Measurements from ENCODE around the gene CTBP2. TPM values are rescaled to one million over a fixed set of nuclear protein-coding genes. Genes with fewer than 3 reads are reported as not detected.

CTBP2 gene
- total and polyA plus RNA-seq, 10 donors, result 6.7 to 74.4 (median 40.1) TPM

DNA sequence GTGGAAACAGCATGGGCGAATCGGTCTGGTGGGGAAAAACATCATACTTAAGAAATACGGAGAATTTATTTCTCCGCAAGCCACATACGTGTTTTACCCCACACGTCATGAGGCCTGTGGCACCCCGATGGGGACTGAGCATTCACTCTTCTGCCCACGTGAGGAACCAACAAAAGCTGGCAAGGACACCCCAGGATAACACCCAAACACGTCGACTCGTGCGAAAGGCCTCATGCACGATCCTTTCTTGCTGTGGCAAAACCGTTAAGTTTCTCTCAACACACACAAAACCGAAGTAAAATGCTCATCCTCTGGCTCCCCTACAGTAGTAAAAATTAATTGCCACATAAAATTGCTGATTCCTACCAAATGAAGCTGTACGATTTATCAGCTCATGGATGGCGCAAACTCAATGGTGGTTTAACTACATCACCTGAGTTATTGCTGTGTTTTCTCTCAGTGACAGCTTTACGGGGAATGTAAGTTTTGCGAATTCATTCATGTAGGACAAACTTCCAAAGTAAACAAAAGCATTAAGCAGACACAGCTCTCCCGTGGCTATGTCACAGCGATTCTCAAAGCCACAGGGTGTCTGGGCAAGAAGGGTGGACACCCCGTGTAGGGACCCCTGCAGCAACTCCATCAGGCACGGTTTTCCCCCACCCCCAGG lies 97.0 kb downstream of the CTBP2 start:
- WGBS, 5 donors, result 88 to 93% (median 91%) methylated on average over 23 of the region's 23 CpGs
- Histone ChIP-seq H3K4me3 (no peak overlapping the region), H3K9me3 (no peaks in the 10 kb centered on the region), H3K36me3 (peaks cover 0 to 4% (median 0%) of the 10 kb centered on the region in 6 donors), H3K4me1 (peaks cover 32 to 97% (median 68%) of the 10 kb centered on the region in 6 donors), H3K27me3 (replicated peaks in 1 of 7) (peaks cover 0 to 78% (median 5%) of the 10 kb centered on the region in 7 donors), H3K27ac (peak overlapping the region in 3 of 8 donors; percentile 28 to 80 (median 76))
- intact Hi-C loops (cut with DNase I; ENCODE audit: low total_unique reads), result no loop called here
- TF ChIP-seq, protein P1, sequence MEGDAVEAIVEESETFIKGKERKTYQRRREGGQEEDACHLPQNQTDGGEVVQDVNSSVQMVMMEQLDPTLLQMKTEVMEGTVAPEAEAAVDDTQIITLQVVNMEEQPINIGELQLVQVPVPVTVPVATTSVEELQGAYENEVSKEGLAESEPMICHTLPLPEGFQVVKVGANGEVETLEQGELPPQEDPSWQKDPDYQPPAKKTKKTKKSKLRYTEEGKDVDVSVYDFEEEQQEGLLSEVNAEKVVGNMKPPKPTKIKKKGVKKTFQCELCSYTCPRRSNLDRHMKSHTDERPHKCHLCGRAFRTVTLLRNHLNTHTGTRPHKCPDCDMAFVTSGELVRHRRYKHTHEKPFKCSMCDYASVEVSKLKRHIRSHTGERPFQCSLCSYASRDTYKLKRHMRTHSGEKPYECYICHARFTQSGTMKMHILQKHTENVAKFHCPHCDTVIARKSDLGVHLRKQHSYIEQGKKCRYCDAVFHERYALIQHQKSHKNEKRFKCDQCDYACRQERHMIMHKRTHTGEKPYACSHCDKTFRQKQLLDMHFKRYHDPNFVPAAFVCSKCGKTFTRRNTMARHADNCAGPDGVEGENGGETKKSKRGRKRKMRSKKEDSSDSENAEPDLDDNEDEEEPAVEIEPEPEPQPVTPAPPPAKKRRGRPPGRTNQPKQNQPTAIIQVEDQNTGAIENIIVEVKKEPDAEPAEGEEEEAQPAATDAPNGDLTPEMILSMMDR (IDR thresholded peaks at IDR 0.05 in 8 of 11, conservative IDR thresholded peaks at IDR 0.05 in 3 of 11), result no peak
- TF ChIP-seq POLR2A (IDR thresholded peaks at IDR 0.05), result no peak
- TF ChIP-seq POLR2AphosphoS5 (IDR thresholded peaks at IDR 0.05), result no peak
- DNase-seq, result no peak

DNA sequence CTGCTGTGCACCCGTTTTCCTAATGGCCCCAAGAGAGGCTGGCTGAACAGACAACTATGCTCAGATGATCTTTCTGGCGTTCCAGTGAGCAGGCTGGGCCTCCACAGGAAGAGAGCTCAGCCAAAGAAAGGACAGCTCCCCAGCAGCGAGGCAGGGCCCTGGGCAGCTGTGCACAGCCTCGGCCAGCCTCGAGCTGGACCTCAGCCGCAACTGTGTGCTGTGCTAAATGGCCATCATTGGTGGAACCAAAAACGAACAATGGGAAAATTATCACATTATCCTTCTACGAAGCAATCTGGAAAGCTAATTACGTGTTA lies 97.5 kb downstream of the CTBP2 start:
- H3K4me1 ChIP-seq, result peaks cover 36 to 97% (median 73%) of the 10 kb centered on the region in 6 donors
- WGBS, 5 donors, result 64 to 80% (median 73%) methylated on average over 9 of the region's 9 CpGs
- peak overlapping the region in 3 of 8 donors; percentile 28 to 80 (median 76) for H3K27ac ChIP-seq
- peaks cover 0 to 78% (median 5%) of the 10 kb centered on the region in 7 donors for H3K27me3 ChIP-seq (replicated peaks in 1 of 7)
- TF ChIP-seq POLR2A (IDR thresholded peaks at IDR 0.05) (no peak), POLR2AphosphoS5 (IDR thresholded peaks at IDR 0.05) (peak in 2 of 3 donors; percentile 30 to 36)
- TF ChIP-seq, protein P1 (IDR thresholded peaks at IDR 0.05 in 8 of 11, conservative IDR thresholded peaks at IDR 0.05 in 3 of 11), result no peak
- H3K4me3 ChIP-seq, result no peak overlapping the region
- no peaks in the 10 kb centered on the region for H3K9me3 ChIP-seq
- H3K36me3 ChIP-seq, result peaks cover 0 to 2% (median 0%) of the 10 kb centered on the region in 6 donors
- intact Hi-C loops (cut with DNase I; ENCODE audit: low total_unique reads), result no loop called here
- no peak for DNase-seq

DNA sequence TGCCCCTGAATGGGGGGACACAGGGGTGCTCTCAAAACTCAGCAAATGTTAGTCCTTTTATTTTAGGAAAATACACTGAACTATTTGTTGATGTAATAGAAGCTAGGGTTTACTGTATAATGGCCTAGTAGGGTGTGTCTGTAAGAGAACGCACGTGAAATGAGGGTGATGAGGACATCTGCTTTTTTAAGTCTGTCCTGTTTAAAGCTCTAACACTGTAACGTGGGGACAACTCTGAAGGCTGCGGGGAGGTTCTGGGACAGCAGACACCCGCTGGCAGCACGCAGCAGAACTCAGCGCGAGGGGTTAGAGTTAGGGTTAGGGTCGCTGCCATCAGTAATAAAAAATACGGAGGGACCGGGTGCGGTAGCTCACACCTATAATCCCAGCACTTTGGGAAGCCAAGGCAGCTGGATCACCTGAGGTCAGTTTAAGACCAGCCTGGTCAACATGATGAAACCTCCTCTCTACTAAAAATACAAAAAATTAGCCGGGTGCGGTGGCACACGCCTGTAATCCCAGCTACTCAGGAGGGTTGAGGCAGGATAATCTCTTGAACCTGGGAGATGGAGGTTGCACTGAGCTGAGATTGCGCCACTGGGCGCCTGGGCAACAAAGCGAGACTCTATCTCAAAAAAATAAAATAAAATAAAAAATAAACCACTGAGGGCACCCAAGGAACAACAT lies 98.0 kb downstream of the CTBP2 start:
- peaks cover 0 to 78% (median 5%) of the 10 kb centered on the region in 7 donors for H3K27me3 ChIP-seq (replicated peaks in 1 of 7)
- H3K4me3 ChIP-seq, result peak overlapping the region in 1 of 8 donors; percentile 21
- no peak for TF ChIP-seq POLR2AphosphoS5 (IDR thresholded peaks at IDR 0.05)
- TF ChIP-seq, protein P1 (IDR thresholded peaks at IDR 0.05 in 8 of 11, conservative IDR thresholded peaks at IDR 0.05 in 3 of 11), result no peak
- TF ChIP-seq POLR2A (IDR thresholded peaks at IDR 0.05), result no peak
- peak overlapping the region in 7 of 8 donors; percentile 0 to 80 (median 70) for H3K27ac ChIP-seq
- 74 to 85% (median 82%) methylated on average over 18 of the region's 18 CpGs for WGBS, 5 donors
- no peaks in the 10 kb centered on the region for H3K36me3 ChIP-seq
- no peak for DNase-seq
- H3K4me1 ChIP-seq, result peaks cover 40 to 98% (median 78%) of the 10 kb centered on the region in 6 donors
- no peaks in the 10 kb centered on the region for H3K9me3 ChIP-seq
- intact Hi-C loops (cut with DNase I; ENCODE audit: low total_unique reads), result no loop called here

All from spleen (tissue), 11 donors.